Activated B cell treated with CpG ODN at 0.5 μM for 24 hours (primary cell): ENCODE results near the gene KDM4C. TPM values are rescaled to one million over a fixed set of nuclear protein-coding genes. Genes with fewer than 3 reads are reported as not detected.

Experiments
- ATAC-seq: fragments of 200-7000 bp; cut with Tn5 transposase; one replicate; pipeline ENCODE4 v1.10.0; 2021; ENCODE audit warnings: low read depth, mild to moderate bottlenecking, moderate library complexity
- CTCF ChIA-PET: fragments of 350-600 bp; sonication (Branson Sonifier 250); formaldehyde crosslinking; loops from one replicate; lab custom pipeline; 2021; ENCODE audit warnings: antibody characterized with exemption; lab: Charles Lee
- POLR2A ChIA-PET: fragments of 350-600 bp; sonication (Branson Sonifier 250); formaldehyde crosslinking; loops from one replicate; lab custom pipeline; 2021; ENCODE audit warnings: antibody characterized with exemption; lab: Charles Lee
- DNase-seq: peaks from one replicate; pipeline ENCODE4 v3.0.0; 2022
- H3K27ac Mint-ChIP-seq: one replicate; pipeline ENCODE4 v1.8.0; 2020; ENCODE audit warnings: mixed read lengths
- H3K27me3 Mint-ChIP-seq: one replicate; pipeline ENCODE4 v1.8.0; 2021; ENCODE audit warnings: mixed read lengths
- H3K36me3 Mint-ChIP-seq: one replicate; pipeline ENCODE4 v1.8.0; 2021; ENCODE audit warnings: low read depth, mixed read lengths
- H3K4me1 Mint-ChIP-seq: one replicate; pipeline ENCODE4 v1.8.0; 2021; ENCODE audit warnings: mixed read lengths
- H3K4me3 Mint-ChIP-seq: one replicate; pipeline ENCODE4 v1.8.0; 2020; ENCODE audit warnings: mild to moderate bottlenecking, mixed read lengths
- H3K9me3 Mint-ChIP-seq: one replicate; pipeline ENCODE4 v1.8.0; 2020; ENCODE audit warnings: mixed read lengths
- intact Hi-C: fragments of 100-400 bp; cut with micrococcal nuclease; formaldehyde crosslinking; loops from one replicate; pipeline ENCODE4 v1.15.1; 2024
- total RNA-seq: library from RNA; stranded (reverse); gene quantifications from 2 replicates; pipeline ENCODE4 v1.2.3, GENCODE V29; 2022
- TF ChIP-seq, protein P1 (sequence below): fragments of 200-600 bp; IDR thresholded peaks from one replicate; pipeline ENCODE4 v1.8.0; 2022; ENCODE audit warnings: antibody characterized with exemption, mild to moderate bottlenecking

Gene KDM4C
- total RNA-seq, 1 donor from 2014 or later, result 113 TPM

DNA sequence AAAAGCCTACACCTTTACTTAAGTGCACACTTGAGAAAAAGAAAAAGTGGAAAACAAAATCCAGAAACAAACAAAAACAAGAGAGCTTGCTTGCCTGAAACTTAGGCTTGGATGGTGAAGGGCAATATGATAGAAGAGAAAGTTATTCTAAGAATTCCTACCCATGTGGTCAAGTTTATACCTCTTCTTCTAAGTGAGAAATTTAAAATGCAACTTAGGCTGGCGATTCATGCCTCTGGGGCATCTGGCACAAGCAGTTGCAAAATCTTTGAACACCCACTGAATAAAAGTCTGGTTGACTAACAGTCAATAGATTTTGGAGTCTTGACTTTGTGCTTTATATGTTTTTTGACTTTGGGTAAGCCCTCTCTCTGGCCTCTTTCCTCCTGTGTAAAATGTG is 239.6 kb downstream of the KDM4C start:
- H3K27ac Mint-ChIP-seq, result no peak overlapping the region
- CTCF ChIA-PET, result no interaction called here
- H3K9me3 Mint-ChIP-seq, result no peaks in the 10 kb centered on the region
- H3K36me3 Mint-ChIP-seq, result peaks cover 71% of the 10 kb centered on the region
- no peaks in the 10 kb centered on the region for H3K27me3 Mint-ChIP-seq
- POLR2A ChIA-PET, result no interaction called here
- DNase-seq, result no peak
- no peak for ATAC-seq
- H3K4me1 Mint-ChIP-seq, result peaks cover 2% of the 10 kb centered on the region
- intact Hi-C loops, result no loop called here
- H3K4me3 Mint-ChIP-seq, result no peak overlapping the region
- TF ChIP-seq, protein P1, sequence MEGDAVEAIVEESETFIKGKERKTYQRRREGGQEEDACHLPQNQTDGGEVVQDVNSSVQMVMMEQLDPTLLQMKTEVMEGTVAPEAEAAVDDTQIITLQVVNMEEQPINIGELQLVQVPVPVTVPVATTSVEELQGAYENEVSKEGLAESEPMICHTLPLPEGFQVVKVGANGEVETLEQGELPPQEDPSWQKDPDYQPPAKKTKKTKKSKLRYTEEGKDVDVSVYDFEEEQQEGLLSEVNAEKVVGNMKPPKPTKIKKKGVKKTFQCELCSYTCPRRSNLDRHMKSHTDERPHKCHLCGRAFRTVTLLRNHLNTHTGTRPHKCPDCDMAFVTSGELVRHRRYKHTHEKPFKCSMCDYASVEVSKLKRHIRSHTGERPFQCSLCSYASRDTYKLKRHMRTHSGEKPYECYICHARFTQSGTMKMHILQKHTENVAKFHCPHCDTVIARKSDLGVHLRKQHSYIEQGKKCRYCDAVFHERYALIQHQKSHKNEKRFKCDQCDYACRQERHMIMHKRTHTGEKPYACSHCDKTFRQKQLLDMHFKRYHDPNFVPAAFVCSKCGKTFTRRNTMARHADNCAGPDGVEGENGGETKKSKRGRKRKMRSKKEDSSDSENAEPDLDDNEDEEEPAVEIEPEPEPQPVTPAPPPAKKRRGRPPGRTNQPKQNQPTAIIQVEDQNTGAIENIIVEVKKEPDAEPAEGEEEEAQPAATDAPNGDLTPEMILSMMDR, result no peak

DNA sequence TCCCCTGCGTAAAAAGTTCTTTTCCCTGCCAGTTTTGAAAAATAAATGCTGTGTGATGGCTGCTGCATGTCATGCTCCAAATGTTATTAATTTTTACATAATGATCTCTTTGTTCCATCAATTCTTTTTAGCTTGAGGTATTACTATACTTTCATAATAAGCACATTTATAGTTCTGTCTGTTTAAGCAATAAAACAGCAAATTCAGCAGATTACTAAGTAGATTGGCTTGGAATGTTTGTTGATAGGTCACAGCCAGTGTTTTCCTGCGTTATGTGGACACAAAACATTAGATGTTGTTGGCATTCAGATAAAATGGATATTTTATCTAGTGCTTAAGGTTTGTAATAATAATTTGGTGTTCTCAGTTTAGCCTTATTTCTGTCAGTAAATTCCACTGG is 242.0 kb downstream of the KDM4C start:
- ATAC-seq (no peak), DNase-seq (no peak)
- TF ChIP-seq, protein P1, result no peak
- H3K4me1 Mint-ChIP-seq, result peaks cover 2% of the 10 kb centered on the region
- intact Hi-C loops, result no loop called here
- no peaks in the 10 kb centered on the region for H3K27me3 Mint-ChIP-seq
- CTCF ChIA-PET, result no interaction called here
- H3K9me3 Mint-ChIP-seq, result no peaks in the 10 kb centered on the region
- H3K27ac Mint-ChIP-seq, result no peak overlapping the region
- POLR2A ChIA-PET, result no interaction called here
- peaks cover 70% of the 10 kb centered on the region for H3K36me3 Mint-ChIP-seq
- no peak overlapping the region for H3K4me3 Mint-ChIP-seq

DNA sequence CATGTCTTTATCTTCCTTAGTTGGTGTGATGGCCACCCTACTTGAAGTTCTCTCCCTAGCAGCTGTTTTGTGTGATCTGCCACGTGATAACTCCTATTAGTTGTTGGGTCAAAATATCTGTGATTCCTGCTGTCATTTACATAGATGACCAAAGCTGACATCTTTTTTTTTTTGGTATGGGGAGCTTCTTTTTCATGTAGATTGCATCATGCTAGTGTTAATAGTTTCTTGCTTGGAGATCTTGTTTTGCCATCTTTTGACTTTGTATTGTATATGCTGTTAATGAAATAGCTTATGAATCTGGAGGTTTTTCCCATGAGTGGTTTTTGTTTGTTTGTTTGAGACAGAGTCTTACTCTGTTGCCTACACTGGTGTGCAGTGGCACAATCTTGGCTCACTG is 243.8 kb downstream of the KDM4C start:
- Mint-ChIP-seq H3K27me3 (no peaks in the 10 kb centered on the region), H3K4me1 (peaks cover 2% of the 10 kb centered on the region), H3K27ac (no peak overlapping the region), H3K9me3 (no peaks in the 10 kb centered on the region), H3K36me3 (peaks cover 64% of the 10 kb centered on the region), H3K4me3 (no peak overlapping the region)
- ChIA-PET POLR2A (no interaction called here), CTCF (no interaction called here)
- ATAC-seq (no peak), DNase-seq (no peak)
- TF ChIP-seq, protein P1, result no peak
- intact Hi-C loops, result no loop called here

DNA sequence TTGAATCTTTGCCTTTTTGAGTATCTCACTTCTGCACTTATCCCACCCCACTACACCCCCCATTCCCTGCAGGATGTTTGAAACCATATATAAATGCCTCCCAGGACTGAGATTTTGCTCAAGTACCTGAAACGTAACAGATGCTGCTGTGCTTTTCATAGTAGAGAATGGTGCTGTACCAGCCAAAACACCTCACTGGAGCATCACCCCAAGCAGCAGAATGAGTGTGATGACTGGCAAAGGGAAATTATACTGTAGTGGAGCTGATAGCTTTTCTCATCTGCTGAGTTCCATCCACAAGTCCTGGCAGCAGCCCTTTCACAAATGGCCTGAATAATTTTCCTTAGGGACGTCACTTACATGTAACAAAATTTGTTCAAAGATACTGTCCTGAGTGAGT is 246.1 kb downstream of the KDM4C start:
- Mint-ChIP-seq H3K4me3 (no peak overlapping the region), H3K9me3 (no peaks in the 10 kb centered on the region), H3K27me3 (no peaks in the 10 kb centered on the region), H3K36me3 (peaks cover 70% of the 10 kb centered on the region), H3K4me1 (peaks cover 1% of the 10 kb centered on the region), H3K27ac (no peak overlapping the region)
- intact Hi-C loops, result no loop called here
- CTCF ChIA-PET, result no interaction called here
- POLR2A ChIA-PET, result no interaction called here
- DNase-seq, result no peak
- TF ChIP-seq, protein P1, result no peak
- ATAC-seq, result no peak

DNA sequence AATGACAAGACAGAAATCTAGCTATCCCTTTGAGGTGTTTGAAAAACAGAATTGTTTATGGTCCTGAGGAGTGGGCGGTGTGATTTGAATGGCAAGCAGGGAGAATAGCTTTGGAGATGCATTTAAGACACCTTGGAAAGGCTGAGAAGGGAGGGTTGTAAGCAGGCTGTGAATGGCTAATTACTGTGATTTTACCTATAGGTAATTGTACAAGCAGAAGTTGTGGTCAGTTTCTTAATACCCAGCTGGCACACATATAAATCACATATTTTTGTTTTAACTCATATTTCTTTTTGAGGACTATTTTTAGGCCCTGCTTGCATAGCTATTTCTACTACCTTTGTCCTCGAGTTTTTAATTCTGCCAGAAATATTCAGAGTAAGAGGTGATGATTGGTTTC is 248.6 kb downstream of the KDM4C start:
- POLR2A ChIA-PET, result no interaction called here
- H3K4me1 Mint-ChIP-seq, result peaks cover 3% of the 10 kb centered on the region
- H3K36me3 Mint-ChIP-seq, result peaks cover 73% of the 10 kb centered on the region
- H3K27me3 Mint-ChIP-seq, result no peaks in the 10 kb centered on the region
- no peak for ATAC-seq
- H3K9me3 Mint-ChIP-seq, result peaks cover 2% of the 10 kb centered on the region
- TF ChIP-seq, protein P1, result no peak
- CTCF ChIA-PET, result no interaction called here
- intact Hi-C loops, result no loop called here
- H3K27ac Mint-ChIP-seq, result no peak overlapping the region
- no peak overlapping the region for H3K4me3 Mint-ChIP-seq
- DNase-seq, result no peak
